Activated B cell treated with CpG ODN at 0.5 μM for 24 hours (primary cell): ENCODE data around the gene TMTC3. TPM values are rescaled to one million over a fixed set of nuclear protein-coding genes. Genes with fewer than 3 reads are reported as not detected.

Source experiments
- ATAC-seq: fragments of 200-7000 bp; cut with Tn5 transposase; one replicate; pipeline ENCODE4 v1.10.0; 2021; ENCODE audit warnings: low read depth, mild to moderate bottlenecking, moderate library complexity
- CTCF ChIA-PET: fragments of 350-600 bp; sonication (Branson Sonifier 250); formaldehyde crosslinking; loops from one replicate; lab custom pipeline; 2021; ENCODE audit warnings: antibody characterized with exemption; lab: Charles Lee
- POLR2A ChIA-PET: fragments of 350-600 bp; sonication (Branson Sonifier 250); formaldehyde crosslinking; loops from one replicate; lab custom pipeline; 2021; ENCODE audit warnings: antibody characterized with exemption; lab: Charles Lee
- DNase-seq: peaks from one replicate; pipeline ENCODE4 v3.0.0; 2022
- H3K27ac Mint-ChIP-seq: one replicate; pipeline ENCODE4 v1.8.0; 2020; ENCODE audit warnings: mixed read lengths
- H3K27me3 Mint-ChIP-seq: one replicate; pipeline ENCODE4 v1.8.0; 2021; ENCODE audit warnings: mixed read lengths
- H3K36me3 Mint-ChIP-seq: one replicate; pipeline ENCODE4 v1.8.0; 2021; ENCODE audit warnings: low read depth, mixed read lengths
- H3K4me1 Mint-ChIP-seq: one replicate; pipeline ENCODE4 v1.8.0; 2021; ENCODE audit warnings: mixed read lengths
- H3K4me3 Mint-ChIP-seq: one replicate; pipeline ENCODE4 v1.8.0; 2020; ENCODE audit warnings: mild to moderate bottlenecking, mixed read lengths
- H3K9me3 Mint-ChIP-seq: one replicate; pipeline ENCODE4 v1.8.0; 2020; ENCODE audit warnings: mixed read lengths
- intact Hi-C: fragments of 100-400 bp; cut with micrococcal nuclease; formaldehyde crosslinking; loops from one replicate; pipeline ENCODE4 v1.15.1; 2024
- total RNA-seq: library from RNA; stranded (reverse); gene quantifications from 2 replicates; pipeline ENCODE4 v1.2.3, GENCODE V29; 2022
- TF ChIP-seq, protein P1 (sequence below): fragments of 200-600 bp; IDR thresholded peaks from one replicate; pipeline ENCODE4 v1.8.0; 2022; ENCODE audit warnings: antibody characterized with exemption, mild to moderate bottlenecking

Gene TMTC3
- total RNA-seq, 1 donor from 2014 or later: 7.4 TPM

DNA sequence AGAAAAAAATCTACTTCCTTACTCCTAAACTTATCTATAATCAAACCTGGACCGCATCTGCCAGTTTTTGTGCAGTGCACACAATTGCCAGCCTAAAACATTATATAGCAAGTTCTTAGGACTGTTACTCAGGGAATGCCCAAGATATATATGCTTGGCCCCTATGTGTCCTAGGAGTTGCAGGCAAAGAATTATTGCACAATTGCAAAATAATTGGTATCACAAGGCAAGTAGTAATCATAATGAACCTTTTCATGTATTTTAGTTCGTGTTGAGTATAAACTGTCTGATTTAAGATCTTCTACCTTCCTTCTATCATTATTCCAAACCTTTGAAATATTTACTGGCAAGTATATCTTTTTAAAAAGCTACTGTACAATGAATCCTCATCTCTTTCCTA is 45.5 kb downstream of the TMTC3 start:
- H3K36me3 Mint-ChIP-seq: peaks cover 36% of the 10 kb centered on the region
- H3K9me3 Mint-ChIP-seq: no peaks in the 10 kb centered on the region
- no peaks in the 10 kb centered on the region for H3K27me3 Mint-ChIP-seq
- CTCF ChIA-PET: no interaction called here
- POLR2A ChIA-PET: no interaction called here
- H3K27ac Mint-ChIP-seq: no peak overlapping the region
- TF ChIP-seq, protein P1, sequence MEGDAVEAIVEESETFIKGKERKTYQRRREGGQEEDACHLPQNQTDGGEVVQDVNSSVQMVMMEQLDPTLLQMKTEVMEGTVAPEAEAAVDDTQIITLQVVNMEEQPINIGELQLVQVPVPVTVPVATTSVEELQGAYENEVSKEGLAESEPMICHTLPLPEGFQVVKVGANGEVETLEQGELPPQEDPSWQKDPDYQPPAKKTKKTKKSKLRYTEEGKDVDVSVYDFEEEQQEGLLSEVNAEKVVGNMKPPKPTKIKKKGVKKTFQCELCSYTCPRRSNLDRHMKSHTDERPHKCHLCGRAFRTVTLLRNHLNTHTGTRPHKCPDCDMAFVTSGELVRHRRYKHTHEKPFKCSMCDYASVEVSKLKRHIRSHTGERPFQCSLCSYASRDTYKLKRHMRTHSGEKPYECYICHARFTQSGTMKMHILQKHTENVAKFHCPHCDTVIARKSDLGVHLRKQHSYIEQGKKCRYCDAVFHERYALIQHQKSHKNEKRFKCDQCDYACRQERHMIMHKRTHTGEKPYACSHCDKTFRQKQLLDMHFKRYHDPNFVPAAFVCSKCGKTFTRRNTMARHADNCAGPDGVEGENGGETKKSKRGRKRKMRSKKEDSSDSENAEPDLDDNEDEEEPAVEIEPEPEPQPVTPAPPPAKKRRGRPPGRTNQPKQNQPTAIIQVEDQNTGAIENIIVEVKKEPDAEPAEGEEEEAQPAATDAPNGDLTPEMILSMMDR: no peak
- intact Hi-C loops: no loop called here
- no peaks in the 10 kb centered on the region for H3K4me1 Mint-ChIP-seq
- ATAC-seq (no peak), DNase-seq (no peak)
- no peak overlapping the region for H3K4me3 Mint-ChIP-seq

DNA sequence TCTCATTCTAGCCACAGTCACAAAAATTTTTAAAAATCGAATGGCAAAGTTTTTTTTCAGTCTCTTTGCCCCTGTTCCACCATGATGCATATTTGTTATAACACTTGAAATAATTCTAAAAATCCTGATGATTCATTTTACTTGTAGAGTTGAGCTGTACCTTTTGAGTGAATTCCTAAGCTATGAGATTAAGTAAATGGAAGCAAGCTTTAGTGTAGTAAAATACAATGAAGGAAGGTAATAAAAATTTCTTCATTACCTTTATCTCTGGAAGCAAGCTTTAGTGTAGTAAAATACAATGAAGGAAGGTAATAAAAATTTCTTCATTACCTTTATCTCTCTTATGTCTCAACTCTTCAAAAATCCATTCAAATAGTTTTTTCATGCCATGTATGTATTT is 46.1 kb downstream of the TMTC3 start:
- ChIA-PET POLR2A (no interaction called here), CTCF (no interaction called here)
- ATAC-seq: no peak
- Mint-ChIP-seq H3K9me3 (no peaks in the 10 kb centered on the region), H3K36me3 (peaks cover 36% of the 10 kb centered on the region), H3K4me1 (no peaks in the 10 kb centered on the region), H3K27me3 (no peaks in the 10 kb centered on the region), H3K27ac (no peak overlapping the region), H3K4me3 (no peak overlapping the region)
- TF ChIP-seq, protein P1: no peak
- intact Hi-C loops: no loop called here
- no peak for DNase-seq

GRCh38 chr12:88192426-88192825 is 50.3 kb downstream of the TMTC3 start:
- H3K27ac Mint-ChIP-seq: no peak overlapping the region
- no peak overlapping the region for H3K4me3 Mint-ChIP-seq
- no peaks in the 10 kb centered on the region for H3K27me3 Mint-ChIP-seq
- TF ChIP-seq, protein P1: no peak
- POLR2A ChIA-PET: no interaction called here
- no peaks in the 10 kb centered on the region for H3K9me3 Mint-ChIP-seq
- H3K36me3 Mint-ChIP-seq: peaks cover 39% of the 10 kb centered on the region
- CTCF ChIA-PET: no interaction called here
- ATAC-seq (no peak), DNase-seq (no peak)
- intact Hi-C loops: no loop called here
- H3K4me1 Mint-ChIP-seq: no peaks in the 10 kb centered on the region

DNA sequence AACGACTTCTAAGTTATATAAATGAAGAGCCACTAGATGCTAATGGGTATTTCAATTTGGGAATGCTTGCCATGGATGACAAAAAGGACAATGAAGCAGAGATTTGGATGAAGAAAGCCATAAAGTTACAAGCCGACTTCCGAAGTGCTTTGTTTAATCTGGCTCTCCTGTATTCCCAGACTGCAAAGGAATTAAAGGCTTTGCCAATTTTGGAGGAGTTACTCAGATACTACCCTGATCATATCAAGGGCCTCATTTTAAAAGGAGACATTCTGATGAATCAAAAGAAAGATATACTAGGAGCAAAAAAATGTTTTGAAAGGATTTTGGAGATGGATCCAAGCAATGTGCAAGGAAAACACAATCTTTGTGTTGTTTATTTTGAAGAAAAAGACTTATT is 52.8 kb downstream of the TMTC3 start:
- no peaks in the 10 kb centered on the region for H3K27me3 Mint-ChIP-seq
- H3K4me3 Mint-ChIP-seq: no peak overlapping the region
- ChIA-PET CTCF (no interaction called here), POLR2A (no interaction called here)
- TF ChIP-seq, protein P1: no peak
- H3K4me1 Mint-ChIP-seq: no peaks in the 10 kb centered on the region
- H3K36me3 Mint-ChIP-seq: peaks cover 38% of the 10 kb centered on the region
- H3K27ac Mint-ChIP-seq: no peak overlapping the region
- ATAC-seq (no peak), DNase-seq (no peak)
- no peaks in the 10 kb centered on the region for H3K9me3 Mint-ChIP-seq
- intact Hi-C loops: no loop called here

GRCh38 chr12:88200029-88200428 is 57.9 kb downstream of the TMTC3 start:
- CTCF ChIA-PET: no interaction called here
- H3K4me3 Mint-ChIP-seq: no peak overlapping the region
- POLR2A ChIA-PET: no interaction called here
- H3K27me3 Mint-ChIP-seq: no peaks in the 10 kb centered on the region
- H3K36me3 Mint-ChIP-seq: peaks cover 12% of the 10 kb centered on the region
- ATAC-seq: no peak
- no peaks in the 10 kb centered on the region for H3K4me1 Mint-ChIP-seq
- TF ChIP-seq, protein P1: no peak
- DNase-seq: no peak
- peaks cover 6% of the 10 kb centered on the region for H3K9me3 Mint-ChIP-seq
- H3K27ac Mint-ChIP-seq: no peak overlapping the region
- intact Hi-C loops: no loop called here
